HG03342 (cell line): ENCODE results near the gene UBE2I.

Experiments used
- ATAC-seq: cut with Tn5 transposase; IDR thresholded peaks from one replicate; pipeline ENCODE4 v1.9.1; 2021; ENCODE audit warnings: mild to moderate bottlenecking, moderate library complexity; ENCODE audit not compliant: unreplicated experiment

Gene UBE2I

DNA sequence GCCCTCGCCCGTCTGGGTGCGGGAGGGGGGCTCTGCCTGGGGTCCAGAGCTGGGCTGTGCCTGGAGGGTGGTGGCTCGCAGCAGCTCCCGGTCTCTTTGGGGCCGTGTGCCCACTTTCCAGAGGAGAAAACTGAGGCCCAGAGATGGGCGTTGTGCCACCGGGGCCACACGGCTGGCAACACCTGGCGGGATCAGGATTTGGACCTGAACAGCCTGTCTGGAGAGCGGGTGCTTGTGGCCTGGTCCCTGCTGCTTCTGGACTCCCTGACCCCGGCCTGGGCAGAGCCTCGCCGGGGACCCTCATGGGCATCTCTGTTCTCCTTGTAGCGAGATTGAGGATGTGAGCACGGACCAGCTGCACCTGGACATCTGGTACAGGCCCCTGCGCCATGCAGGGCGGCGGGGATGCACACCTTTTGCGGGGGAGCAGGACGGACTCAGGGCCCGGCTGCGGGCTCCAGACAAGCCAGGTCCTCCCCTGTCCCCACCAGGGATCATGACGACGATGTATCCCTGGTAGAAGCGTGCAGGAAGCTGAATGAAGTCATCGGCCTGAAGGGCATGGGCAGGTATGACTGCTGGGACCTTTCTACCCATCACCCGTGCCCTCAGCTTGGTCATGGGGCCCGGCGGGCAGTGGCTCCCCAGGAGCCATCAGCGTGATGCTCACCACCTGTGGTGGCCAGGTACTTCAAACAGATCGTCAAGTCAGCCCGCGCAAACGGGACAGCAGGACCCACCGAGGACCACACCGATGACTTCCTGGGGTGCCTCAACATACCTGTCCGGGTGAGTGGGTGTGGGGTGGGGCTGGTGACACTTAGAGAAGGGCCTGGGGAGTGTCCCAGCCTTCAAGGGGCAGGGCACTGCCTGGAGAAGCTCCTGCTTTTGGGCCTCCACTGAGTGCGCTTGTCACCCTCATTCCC lies 32.3 kb downstream of the UBE2I start:
- no peak for ATAC-seq

DNA sequence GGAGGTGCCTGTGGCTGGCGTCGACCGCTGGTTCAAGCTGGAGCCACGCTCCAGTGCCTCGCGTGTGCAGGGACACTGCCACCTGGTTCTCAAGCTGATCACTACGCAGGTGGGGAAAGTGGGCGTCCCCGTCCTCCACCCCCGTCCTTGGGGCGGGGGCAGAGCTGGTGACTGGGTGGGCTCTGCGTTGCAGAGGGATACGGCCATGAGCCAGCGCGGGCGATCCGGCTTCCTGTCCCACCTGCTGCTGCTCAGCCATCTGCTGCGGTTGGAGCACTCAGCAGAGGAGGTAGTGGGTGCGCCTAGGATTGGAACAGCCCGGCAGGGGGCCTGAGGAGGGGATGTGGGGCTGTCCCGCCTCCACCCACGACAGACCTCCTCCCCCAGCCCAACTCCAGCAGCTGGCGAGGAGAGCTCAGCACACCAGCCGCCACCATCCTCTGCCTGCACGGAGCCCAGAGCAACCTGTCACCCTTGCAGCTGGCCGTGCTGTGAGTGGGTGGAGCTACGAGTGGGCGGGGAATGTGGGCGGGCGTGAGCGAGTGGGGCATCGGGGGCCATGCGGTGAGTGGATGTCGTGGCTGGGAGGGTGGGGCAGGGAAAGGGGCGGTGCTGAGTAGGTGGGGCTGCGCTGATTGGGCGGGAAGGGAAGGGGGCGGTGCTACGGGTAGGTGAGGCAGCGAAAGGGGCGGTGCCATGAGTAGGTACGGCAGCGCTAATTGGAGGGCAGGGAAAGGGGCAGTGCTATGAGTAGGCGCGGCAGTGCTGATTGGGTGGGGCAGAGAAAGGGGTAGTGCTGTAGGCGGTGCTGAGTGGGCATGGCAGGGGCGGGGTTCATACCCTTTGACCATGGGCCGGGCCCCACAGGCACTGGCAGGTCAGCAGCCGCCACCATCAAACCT lies 33.3 kb downstream of the UBE2I start:
- ATAC-seq = peak; percentile 84

DNA sequence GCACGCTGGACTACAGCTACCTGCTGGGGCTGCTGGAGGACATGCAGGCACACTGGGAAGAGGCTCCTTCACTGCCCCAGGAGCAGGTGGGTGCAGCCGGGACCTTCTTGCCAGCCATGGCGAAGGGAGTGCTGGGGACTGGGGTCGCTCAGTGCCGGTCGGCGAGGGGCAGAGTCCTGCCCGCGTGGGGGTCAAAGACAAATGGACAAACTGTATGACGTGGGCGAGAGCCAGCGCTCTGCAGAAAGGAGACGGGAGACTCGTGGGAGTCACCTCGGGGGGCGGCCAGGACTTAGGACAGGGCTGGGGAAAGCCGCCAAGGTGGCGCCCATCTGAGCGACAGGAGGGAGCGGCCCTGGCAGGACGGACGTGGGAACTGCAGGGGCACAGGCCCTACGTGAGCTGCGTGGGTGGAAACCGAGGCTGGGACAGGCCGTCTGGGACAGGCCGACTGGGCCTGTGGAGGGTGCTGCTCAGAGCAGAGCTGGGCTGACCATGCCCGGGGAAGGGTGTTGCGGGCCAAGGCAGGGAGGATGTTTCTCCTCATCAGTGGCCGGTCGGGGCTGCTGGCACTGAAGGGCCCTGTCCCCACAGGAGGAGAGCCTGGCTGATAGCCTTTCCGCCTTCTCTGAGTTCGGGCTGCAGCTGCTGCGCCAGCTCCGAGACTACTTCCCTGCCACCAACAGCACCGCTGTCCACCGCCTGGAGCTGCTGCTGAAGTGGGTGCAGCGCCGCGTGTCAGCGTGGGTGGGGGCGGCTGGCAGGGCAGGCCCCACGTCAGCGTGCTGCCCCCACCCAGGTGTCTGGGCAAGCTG lies 34.2 kb downstream of the UBE2I start:
- no peak for ATAC-seq

DNA sequence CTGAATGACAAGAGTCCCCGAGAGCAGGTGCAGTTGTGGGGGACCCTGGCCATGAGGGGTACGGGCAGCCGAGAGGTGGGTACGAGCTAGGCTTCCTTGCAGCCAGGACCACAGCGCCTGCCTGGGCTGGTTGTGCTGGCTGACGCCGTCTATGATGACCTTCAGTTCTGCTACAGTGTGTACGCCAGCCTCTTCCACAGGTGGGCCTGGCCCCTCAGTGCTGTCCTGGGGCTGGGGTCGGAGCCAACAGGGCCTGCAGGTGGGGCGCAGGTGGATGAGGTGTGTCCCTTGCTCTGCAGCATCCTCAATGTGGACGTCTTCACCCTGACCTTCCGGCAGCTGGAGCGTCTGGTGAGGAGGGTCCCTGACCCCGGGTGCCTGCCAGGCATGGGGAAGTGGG lies 35.1 kb downstream of the UBE2I start:
- no peak for ATAC-seq

DNA sequence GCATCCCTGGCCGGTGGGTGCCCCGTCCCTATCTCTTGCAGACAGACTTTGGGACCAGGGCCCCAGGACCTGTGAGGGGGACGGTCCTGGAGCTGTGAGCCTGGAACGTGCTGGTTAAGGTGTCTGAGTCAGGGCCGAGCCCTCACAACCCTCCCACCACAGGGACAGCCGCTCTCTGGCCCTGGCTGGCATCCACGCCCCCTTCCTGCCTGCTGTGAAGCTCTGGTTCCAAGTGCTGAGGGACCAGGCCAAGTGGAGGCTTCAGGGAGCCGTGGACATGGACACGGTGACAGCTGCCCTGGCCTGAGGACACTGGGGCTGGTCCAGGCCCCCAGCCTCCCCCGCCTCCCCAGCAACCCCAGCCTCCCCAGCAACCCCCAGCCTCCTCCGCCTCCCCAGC lies 35.7 kb downstream of the UBE2I start:
- ATAC-seq = no peak

DNA sequence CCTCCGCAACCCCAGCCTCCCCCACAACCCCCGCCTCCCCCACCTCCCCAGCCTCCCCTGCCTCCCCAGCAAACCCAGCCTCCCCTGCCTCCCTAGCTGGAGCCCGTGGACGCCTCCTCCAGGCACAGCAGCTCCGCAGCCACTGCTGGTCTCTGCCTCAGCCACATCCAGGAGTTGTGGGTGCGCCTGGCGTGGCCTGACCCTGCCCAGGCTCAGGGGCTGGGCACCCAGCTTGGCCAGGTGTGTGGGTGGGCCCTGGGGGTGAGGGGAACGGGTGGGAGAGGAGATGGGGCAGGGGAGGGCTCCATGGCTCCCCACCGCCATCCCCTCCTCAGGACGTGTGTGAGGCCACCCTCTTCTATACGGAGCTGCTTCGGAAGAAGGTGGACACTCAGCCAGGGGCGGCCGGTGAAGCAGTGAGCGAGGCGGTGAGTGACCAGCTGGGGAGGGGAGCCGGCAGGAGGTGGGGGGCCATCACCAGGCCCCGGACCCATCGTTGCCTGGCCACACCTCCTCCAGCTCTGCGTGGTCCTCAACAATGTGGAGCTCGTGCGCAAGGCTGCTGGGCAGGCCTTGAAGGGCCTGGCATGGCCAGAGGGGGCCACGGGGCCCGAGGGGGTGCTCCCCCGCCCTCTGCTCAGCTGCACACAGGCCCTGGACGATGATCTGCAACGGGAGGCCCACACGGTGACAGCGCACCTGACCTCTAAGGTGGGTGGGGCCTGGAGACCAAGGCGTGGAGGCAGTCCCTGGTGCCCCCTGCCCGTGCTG lies 36.4 kb downstream of the UBE2I start:
- ATAC-seq = no peak

DNA sequence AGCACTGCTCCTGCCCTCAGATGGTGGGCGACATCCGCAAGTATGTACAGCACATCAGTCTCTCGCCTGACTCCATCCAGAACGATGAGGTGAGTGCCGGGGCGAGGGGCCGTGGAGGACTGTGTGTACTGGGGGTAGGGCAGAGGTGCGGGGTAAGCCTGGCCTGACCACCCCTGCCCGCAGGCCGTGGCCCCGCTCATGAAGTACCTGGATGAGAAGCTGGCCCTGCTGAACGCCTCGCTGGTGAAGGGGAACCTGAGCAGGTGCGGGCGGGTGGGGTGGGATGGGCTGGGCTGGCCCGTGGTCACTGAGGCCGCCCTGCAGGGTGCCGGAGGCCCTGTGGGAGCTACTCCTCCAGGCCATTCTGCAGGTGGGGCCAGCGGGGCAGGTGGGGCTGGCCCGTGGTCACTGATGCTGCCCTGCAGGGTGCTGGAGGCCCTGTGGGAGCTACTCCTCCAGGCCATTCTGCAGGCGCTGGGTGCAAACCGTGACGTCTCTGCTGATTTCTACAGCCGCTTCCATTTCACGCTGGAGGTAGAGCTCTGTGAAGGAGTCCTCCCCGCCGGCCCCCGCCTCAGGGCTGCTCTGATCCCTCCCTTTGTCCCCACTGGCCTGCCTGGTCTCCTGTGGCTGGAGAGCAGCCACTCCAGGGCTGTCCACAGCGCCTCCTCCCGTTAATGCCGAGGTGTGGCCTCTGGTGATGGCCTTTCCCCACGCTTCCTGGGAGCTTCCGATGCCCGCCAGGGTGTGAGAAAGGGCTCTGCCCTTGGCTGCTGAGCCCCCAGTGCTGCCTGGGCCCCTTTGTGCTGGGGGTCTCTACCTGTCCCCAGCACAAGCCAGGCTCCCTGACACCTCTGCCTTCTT lies 37.2 kb downstream of the UBE2I start:
- ATAC-seq = no peak

DNA sequence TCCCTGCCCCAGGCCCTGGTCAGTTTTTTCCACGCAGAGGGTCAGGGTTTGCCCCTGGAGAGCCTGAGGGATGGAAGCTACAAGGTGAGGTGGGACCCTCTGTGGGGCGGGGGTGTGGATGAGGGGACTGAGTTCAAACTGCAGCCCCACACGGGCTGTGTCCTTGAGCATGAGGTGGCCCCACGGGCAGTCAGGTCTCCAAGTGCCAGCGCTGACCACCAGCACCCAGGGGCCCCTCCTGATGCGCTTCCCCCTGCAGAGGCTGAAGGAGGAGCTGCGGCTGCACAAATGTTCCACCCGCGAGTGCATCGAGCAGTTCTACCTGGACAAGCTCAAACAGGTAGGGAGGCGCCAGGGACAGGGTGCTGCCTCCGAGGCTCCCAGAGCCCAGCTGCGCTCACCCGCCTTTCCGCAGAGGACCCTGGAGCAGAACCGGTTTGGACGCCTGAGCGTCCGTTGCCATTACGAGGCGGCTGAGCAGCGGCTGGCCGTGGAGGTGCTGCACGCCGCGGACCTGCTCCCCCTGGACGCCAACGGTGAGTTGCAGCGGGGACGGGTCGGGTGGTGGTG lies 37.9 kb downstream of the UBE2I start:
- ATAC-seq = no peak

DNA sequence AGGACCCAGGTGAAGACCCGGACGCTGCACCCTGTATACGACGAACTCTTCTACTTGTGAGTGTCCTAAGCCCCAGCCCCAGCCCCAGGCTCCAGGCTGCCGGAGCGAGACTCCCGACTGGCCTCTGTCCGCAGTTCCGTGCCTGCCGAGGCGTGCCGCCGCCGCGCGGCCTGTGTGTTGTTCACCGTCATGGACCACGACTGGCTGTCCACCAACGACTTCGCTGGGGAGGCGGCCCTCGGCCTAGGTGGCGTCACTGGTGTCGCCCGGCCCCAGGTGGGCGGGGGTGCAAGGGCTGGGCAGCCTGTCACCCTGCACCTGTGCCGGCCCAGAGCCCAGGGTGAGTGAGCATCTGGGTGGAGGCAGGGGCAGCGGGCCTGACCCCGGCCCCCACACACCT lies 38.5 kb downstream of the UBE2I start:
- no peak for ATAC-seq

DNA sequence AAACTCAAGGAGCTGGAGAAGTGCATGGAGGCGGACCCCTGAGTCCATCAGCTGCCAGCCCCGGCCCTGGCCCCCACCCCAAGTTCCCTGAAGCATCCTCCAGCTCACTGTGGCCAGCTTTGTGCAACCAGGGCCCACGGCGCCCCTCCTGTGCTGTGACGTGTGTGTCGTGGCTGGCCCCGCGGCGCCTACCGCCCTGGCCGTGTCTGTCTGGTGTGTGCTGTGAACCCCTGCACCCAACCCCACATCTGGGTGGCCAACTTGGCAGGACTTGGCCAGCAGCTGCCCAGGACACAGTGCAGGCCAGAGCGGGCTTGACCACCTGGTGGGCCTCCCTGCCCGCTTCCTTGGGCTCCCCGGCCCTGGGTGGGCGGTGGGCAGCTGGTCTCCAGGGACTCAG lies 39.0 kb downstream of the UBE2I start:
- ATAC-seq = no peak

DNA sequence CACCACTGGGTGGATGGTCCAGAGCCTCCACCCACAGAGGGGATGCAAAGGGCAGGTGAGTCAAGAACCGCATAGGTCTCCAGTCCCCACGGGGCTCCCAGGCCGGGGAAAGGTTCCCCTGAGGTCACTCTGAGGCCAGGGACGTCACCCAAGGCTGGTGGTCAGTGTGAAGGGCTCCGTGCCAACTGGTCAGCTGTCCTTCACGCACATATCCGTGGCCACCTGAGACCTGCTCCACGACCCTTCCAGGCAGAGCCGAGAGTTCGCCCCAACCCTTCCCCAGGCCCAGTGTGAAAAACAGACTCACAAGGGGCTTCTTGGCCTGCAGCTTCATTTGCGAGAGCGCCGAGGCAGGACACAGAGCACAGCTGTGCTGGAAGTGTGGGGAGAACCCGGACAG lies 39.5 kb downstream of the UBE2I start:
- no peak for ATAC-seq

DNA sequence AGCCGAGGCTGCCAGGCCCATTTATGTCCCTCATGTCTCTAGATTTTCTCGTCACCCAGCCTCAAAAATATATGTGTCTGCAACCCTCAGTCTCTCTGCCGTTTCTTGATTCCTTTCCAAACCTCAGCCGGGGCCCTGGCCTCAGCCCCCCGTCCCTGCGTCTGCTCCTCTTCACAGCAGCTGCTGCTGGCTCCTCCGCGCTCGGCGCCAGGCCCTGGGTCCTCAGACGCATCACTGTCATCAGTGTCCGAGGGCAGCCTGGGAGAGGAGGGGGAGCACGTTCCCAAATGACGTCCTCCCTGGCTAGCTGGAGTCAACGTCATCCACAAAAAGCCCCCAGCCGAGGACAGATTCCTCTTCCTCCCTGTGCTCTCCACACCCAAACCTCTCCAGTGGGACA lies 39.9 kb downstream of the UBE2I start:
- ATAC-seq = no peak

DNA sequence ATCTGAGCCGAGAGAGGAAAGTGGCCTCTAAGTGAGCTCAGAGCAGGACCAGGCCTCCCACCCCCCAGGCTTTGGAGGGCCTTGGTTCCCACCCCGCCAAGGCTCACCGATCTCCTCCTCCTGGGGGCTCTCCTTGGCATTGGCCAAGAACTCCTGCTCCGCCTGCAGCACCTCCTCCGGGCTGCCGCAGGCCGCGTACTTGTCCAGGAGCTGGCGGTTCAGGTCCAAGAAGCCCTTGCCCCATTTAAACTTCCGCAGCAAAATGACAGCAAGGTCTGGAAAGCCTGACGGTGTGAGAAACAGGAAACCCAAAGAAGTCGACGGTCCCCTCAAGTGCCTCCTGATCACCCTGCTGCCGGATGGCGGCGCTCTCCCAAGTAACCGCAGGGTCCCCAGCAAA lies 40.5 kb downstream of the UBE2I start:
- no peak for ATAC-seq

DNA sequence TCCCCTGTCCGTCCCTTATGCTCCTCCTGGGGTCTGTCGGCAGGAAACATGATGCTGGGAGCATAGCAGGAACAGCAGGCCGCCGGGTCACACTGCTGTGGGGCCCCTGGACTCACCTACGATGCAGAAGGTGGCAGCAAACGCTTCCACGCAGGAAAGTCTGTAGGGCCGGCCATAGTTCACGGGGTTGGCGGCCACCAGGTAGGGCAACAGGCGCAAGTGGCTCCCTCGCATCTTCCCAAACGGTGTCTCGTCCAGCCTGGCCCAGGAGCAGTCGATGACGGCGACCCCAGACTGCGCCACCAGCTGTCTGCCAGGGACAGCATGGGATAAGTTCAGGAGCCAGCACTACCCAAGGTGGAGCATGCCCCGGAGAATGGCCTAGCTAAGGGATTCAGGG lies 41.3 kb downstream of the UBE2I start:
- no peak for ATAC-seq

DNA sequence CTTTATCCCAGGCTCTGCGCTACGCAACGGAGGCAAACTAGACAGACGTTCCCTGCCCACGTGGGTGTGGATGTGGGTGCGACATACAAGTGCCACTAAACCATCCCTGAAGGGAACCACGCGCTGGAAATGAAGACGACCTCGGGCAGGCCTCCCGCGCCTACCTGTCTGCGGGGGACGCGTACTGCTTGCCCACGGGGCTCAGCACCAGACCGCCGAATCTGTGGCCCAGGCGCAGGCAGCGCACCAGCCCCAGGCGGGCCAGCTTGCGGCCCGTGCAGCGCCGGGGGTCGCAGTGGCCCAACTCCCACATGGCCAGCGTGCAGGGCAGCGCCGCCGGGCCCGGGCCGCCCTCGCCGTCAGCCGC lies 41.8 kb downstream of the UBE2I start:
- peak; percentile 12 for ATAC-seq

DNA sequence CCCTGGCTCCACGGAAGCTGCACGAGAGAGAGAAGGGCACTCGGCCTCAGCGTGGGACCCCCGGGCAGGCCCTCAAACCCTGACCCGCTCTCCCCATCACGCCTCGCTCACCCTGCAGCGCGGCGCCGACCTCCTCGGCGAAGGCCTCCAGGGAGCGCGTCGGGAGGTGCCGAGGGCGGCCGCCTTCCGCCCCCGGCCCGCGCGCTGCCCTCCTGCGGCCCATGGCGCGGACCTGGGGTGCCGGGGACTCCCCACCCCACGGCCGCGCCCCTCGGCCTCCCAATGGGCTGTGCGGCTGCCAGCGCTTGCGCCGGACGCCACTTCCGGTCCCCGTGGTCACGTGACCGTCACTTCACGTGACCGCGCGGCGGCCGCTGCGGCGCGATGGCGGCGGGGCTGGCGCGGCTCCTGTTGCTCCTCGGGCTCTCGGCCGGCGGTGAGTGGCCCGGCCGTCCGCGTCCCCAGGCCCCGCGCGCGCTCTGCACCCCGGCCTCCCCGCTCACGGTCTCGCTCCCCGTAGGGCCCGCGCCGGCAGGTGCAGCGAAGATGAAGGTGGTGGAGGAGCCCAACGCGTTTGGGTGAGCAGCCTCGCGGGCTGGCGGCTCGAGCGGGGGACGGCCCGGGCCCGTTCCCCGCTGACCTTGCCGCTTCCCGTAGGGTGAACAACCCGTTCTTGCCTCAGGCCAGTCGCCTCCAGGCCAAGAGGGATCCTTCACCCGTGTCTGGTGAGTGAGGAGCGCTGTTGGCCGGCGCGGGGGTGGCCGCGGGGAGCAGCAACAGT lies 42.3 kb downstream of the UBE2I start, which contains the start of the genes GNPTG and TSR3:
Gene GNPTG, plus strand, starts transcription at position 350 of the 781 bp plus-strand sequence. Its CDS starts 35 bp downstream, at position 385.
Gene TSR3, minus strand, starts transcription at position 297 of the 781 bp plus-strand sequence. Its CDS starts 74 bp downstream, at position 223.
- peak; percentile 73 for ATAC-seq

DNA sequence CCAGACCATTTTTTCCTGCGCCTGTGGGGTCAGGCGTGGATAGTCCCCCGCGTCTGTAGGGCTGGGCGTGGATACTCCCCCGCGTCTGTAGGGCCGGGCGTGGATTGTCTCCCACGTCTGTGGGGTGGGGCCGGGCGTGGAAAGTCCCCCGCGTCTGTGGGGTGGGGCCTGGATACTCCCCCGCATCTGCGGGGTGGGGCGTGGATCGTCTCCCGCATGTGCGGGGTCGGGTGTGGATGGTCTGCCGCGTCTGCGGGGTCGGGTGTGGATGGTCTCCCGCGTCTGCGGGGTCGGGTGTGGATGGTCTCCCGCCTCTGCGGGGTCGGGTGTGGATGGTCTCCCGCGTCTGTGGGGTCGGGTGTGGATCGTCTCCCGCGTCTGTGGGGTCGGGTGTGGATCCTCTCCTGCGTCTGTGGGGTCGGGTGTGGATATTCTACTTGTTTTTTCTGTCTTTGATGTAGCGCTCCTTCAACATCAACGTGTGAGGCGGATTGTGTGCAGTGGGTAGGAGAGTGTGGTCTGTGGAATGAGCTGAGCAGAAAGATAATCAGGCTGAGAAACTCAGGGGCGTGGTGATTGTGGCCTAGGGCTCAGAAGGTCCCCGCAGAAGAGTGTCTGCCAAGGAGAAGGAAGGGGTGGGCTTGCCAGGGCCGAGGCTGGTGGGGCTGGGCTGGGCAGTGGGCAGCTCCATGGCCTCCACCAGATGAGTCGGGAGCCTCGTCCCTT lies 45.5 kb downstream of the UBE2I start:
- ATAC-seq = no peak
